Measurements from ENCODE around the gene SLC7A11.

SLC7A11 gene

DNA sequence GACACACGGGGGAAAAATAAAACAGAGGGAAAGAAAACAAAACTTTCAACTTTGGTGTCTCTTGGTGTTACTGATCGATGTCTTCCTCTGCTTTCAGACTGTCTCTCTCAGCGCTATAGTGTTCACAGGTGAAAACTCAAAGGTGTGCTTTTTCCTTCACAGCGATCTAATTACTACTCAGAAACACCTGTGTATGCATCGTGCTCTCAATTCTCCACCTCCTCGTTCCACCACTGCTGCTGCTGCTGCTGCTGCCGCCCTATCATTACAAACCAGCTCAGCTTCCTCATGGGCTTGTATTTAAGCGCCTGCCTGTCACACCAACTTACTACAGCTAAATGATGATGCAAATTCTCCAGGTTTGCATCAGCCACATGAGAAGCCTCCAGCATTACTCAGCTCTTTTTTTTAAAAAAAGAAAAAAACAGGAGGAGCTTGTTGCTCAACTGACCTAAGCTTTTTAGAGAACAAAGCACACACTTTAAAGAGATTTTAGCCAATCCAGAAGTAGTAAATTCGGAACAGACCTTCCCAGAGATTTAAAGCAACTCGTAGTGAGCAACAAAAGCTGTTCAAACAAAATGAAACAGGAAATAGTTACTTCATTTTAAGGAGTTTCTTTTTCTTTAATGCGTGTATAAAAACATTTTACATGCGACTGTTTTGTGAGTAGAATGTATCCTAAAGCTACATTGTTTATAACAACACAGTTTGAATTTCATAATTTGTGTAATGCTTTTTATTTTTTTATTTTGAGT is at the start of gene SLC7A11:
Gene SLC7A11, minus strand, starts transcription at position 274 of the 758 bp plus-strand sequence. CDS start 280 bp downstream, outside the sequence.
- DNase-seq, result peak; percentile 22 to 36

DNA sequence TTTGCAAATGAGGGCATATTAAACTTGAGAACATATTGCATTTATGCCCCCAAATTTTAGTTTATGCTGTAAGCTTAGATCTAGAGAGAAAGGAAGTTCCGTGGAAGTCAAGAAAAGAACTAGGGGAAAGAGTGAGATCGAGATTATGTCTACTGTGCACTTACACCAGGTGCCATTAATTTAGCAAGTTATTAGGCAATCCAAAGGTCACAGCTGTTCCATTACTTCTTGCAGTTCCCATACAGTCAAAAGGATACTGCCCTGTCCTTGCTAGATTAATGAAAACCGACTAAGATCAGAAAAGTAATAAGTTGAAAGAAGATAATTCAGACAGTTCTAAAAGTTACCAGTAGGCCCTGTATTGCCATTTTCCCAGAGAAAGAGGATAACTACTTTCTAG is 49.3 kb upstream of the SLC7A11 start:
- no peak for DNase-seq

GRCh38 chr4:138290805-138291204 is 48.7 kb upstream of the SLC7A11 start:
- no peak for DNase-seq

GRCh38 chr4:138279286-138279685 is 37.1 kb upstream of the SLC7A11 start:
- DNase-seq, result no peak

DNA sequence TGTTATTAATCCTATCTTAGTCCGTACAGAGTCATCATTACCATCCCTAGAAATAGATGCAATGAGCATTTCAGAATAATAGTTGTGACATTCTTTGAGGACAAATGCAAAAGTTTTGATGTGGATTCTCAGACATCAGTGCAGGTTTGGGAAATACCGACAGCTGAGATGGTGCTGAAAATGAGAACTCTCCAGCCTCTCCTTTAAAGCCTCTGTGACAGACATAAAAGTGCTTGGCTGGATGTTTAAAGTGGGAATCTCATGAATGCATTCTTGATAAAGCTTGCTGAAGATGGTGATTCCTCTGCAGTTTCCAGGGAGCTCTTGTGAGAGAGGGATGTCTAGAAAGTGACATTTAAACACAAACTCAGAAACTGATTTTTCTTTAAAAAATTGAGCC is 35.0 kb upstream of the SLC7A11 start:
- DNase-seq, result no peak

- no peak for DNase-seq
Measured at GRCh38 chr4:138275963-138276621, 33.9 kb upstream of the SLC7A11 start.

DNA sequence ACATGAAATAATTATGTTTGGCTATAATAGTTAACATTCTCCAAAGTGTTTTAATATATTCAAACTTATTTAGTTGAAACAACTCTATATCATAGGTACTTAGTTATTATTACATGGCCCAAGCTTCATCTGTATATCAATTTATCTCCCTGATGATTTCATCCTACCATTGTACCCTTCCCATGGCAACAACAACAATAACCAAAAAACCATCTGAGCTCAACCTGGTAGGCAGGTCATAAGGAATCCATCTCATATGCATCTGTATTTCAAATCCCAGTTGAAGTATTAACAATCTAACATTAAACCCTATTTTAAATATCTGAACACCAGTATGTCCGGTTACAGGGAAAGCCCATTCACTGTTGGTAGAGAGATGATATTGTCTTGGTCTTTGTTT is 33.1 kb upstream of the SLC7A11 start:
- no peak for DNase-seq

DNA sequence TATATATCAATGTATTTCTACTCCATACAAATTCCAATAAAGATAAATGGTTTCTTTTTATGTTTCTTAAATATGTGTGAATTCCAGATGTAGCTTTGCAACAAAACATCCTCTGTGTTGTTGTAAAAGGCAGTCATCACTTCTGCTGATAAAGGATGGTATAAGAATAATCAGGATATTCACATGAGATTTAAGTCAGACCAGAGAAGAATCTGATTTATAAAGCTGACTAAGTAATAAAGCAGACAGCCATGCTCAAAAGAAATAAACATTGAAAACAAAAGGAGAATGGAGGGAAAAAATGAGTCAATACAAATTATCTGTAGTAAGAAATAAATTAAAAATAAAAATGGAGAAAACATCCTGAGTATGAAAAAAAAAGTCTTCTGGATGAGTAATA is 27.0 kb upstream of the SLC7A11 start:
- no peak for DNase-seq

DNA sequence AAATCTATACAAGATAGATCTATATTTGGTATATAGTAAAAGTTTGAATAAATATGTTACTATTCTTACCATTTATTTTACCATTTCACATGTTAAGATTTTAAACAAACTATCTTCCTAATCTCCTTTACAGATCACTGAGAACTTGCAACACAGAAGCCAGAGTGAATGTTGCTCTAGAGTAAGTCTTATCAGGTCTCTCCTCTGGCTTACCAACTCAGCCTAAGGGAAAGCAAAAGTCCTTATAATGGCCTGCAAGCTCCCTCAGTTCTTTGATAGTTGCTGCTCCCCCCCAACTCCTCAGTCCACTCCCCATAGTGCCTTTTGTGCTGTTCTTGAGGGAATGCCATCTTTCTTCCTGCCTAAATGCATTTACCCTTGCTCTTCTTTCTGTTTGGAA is 25.7 kb upstream of the SLC7A11 start:
- no peak for DNase-seq

DNA sequence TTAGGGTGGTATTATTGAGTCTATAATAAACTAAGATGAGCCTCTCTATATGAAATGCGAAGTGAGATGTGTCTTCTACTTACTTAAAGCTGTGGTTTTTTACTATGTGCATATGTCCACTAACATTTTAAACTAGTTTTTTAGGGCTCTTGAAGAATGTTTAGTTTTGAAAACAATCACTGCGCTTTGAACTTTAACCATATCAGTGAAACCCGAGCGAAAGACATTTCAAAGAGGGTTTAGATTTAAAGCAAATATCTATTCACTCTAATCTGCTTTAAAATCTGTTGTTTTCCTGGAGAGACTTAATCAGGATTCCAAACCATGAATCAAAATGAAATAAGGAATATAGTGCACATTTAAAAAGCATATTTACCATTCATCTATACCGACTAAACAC is 24.8 kb upstream of the SLC7A11 start:
- DNase-seq, result no peak

- no peak for DNase-seq
Measured at GRCh38 chr4:138263247-138263816, 21.2 kb upstream of the SLC7A11 start.

GRCh38 chr4:138262469-138262868 is 20.3 kb upstream of the SLC7A11 start:
- no peak for DNase-seq

DNA sequence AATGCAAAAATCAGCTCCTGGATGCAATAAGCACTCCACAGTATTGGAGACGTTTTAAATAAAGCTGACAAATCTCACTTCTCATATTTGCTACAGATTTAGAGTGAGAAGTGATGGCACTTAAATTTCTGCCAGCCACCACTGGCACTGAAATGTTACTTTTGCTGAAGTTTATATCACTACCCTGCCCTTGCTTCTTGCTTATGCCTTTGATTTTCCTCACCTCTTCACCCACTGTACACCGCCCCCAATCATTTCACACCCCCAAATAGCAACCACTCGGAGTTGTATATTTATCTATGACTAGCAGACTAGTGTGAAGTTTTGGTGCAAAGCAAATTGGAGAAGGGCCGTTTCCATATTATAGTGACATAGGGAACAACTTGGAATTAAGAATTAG is 19.9 kb upstream of the SLC7A11 start:
- DNase-seq, result no peak

- DNase-seq, result no peak
Measured at GRCh38 chr4:138259824-138260223, 17.7 kb upstream of the SLC7A11 start.

DNA sequence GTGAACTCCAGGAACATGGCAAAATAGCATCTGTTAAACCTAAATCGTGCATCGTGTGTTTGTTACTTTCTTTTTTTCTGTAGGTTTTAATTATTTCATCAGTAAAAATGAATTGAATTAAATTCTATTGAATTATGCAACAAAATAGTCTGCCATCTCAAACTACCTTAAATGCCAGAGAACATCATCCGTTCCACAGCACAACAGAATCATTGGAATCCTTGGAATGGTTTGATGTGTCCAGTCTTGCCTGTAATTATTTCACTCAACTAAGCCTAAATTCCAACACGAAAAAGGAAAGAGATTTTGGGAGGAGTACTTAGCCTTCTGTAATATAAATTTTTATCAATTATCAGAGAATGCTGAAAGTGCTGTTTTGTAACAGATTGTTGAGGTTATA is 17.1 kb upstream of the SLC7A11 start:
- no peak for DNase-seq

DNA sequence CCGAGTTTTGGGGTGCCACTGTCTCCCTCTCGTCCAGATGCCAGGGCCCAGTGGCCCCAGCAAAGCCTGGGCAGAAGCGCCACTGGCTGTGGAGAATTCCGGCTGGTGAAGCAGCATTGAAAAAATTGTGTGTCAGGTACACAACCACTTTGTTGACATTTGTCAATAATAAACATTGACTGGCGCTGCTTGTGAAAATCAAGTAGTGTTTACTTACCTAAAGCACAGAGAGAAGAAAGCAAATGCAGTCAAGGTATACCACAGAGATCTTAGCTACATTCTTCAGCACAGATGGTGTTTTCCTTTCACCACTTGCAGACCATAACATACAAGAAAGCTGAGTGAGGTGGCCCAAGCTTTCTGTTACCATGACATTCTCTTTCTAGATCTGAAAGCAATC is 14.5 kb upstream of the SLC7A11 start:
- DNase-seq, result no peak

DNA sequence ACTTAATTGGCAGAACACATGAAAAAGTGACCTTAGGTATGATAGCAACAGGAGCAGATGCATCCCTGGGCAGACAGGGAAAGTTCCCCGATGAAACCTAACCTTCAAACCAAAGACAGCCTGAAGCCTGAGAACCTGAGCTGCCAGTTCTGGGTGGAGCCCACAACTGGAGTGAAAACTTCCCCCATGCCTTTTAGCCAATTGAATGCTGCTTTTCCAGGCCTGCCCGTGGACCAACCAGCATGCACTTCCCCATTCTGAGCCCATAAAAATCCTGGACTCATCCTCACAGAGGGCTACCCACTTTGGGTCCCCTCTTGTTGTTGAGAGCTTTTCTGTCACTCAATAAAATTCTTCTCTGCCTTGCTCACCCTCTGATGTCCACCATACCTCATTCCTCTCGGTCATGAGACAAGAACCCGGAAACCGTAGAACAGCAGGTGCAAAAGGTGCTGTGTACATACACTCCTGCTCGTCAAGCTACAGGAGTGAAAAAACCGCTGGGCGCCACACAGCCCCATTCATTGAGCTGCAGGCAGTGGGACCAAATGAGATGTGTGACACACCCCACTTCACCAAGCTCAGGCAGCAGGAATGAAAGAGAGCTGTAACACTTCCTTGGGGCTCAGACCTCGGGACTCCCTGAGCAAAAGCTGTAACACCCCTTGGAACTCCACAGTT is 13.9 kb upstream of the SLC7A11 start:
- no peak for DNase-seq

GRCh38 chr4:138252551-138252950 is 10.4 kb upstream of the SLC7A11 start:
- DNase-seq, result no peak

DNA sequence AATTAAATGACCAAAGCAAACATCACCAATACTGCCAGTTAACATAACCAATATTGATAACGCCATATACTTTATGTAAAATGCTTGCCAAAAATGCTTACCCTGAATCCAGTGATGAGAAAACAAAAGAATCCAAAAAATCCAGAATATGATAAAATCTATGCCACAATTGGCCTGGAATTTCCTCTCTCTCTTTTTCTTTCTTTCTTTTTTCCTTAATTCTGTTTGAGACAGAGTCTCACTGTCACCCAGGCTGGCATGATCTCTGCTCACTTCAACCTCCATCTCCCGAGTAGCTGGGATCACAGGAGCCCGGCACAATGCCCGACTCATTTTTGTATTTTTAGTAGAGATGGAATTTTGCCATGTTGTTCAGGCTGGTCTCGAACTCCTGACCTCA is 9.8 kb upstream of the SLC7A11 start:
- no peak for DNase-seq

- no peak for DNase-seq
Measured at GRCh38 chr4:138249132-138249531, 7.0 kb upstream of the SLC7A11 start.

DNA sequence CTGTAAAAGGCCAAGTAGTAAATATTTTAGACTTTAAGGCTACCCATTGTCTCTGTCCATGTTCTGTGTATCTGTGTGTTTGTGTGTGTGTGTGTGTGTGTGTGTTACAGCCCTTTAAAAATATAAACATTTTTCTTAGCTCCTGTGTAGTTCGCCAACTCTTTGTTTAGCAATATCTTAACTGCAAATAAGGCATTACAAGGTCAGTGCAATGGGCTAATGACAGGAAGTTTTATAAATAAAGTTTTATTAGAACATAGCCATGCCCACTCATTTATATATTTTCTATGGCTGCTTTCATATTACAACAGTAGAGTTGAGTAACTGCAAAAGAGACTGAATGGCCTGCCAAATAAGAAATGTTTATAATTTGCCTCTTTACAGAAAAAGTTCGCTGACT is 5.9 kb upstream of the SLC7A11 start:
- DNase-seq, result no peak

DNA sequence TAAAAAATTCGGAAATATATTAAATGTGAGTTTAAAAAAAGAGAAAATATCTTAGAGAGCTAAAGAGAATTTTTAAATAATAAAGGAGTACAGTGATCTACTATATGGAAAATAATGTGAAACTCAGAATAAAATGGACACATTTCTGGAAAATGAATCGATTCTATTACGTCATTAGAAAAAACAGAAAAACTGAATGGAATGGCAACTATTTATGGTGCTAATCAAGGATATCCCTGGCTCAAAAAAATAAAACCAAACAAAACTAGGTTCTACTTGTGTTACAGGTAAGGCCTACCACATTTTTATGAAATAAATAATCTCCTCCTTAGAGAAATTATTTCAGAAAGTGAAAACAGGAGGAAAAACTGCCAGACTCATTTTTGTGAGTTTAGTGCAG is 5.5 kb upstream of the SLC7A11 start:
- no peak for DNase-seq

- DNase-seq, result no peak
Measured at GRCh38 chr4:138243369-138243768, 1.2 kb upstream of the SLC7A11 start.

GRCh38 chr4:138242834-138243156 is 646 bp upstream of the SLC7A11 start:
- no peak for DNase-seq
